K562 (cell line): ENCODE results near the gene NTPCR. TPM values are rescaled to one million over a fixed set of nuclear protein-coding genes. Genes with fewer than 3 reads are reported as not detected.

ENCODE experiments used
- ATAC-seq: fragments of 200-7000 bp; cut with Tn5 transposase; 3 replicates; pipeline ENCODE4 v1.9.1; 2020; ENCODE audit warnings: moderate library complexity
- BruUV-seq: library from RNA; stranded (reverse); fragments of 400-500 nt; replicated peaks from 2 replicates; lab custom pipeline; 2021; lab: Mats Ljungman, UMichigan
- CTCF ChIA-PET: fragments of 300-600 bp; formaldehyde crosslinking; extraction: SDS; loops from one replicate; lab custom pipeline; 2021; ENCODE audit warnings: low intra/inter-chr PET ratio; lab: Yijun Ruan, JAX
- POLR2A ChIA-PET: fragments of 300-600, 350-650 bp; sonication (Branson Sonifier 250); formaldehyde crosslinking; extraction: SDS; loops from one replicate; lab custom pipeline; 2021; ENCODE audit warnings: antibody characterized with exemption, inconsistent platforms; lab: Yijun Ruan, JAX
- DNase-seq, 4 experiments: peaks; one replicate each; pipeline versions ENCODE4 v3.0.0 to v3.0.0-alpha.2; 2011 to 2018; ENCODE audit warnings: low spot score in 3 of 4, mixed read lengths in 3 of 4; ENCODE audit errors: extremely low read depth in 1 of 4
- FAIRE-seq: peaks from 2 replicates; lab custom pipeline; 2011; peaks lifted over from hg19 to GRCh38; lab: Jason Lieb, UNC
- H2AFZ ChIP-seq: 2 replicates; pipeline ENCODE4 v1.6.0; 2011; ENCODE audit warnings: low read depth, low read length, control low read depth, inconsistent platforms
- H3K27ac ChIP-seq: fragments of 200-600 bp; 3 replicates; pipeline ENCODE4 v1.8.0; 2011; ENCODE audit warnings: low read depth, mild to moderate bottlenecking, control low read depth, inconsistent platforms, low read length, moderate library complexity, mixed read lengths; ENCODE audit errors: extremely low read depth
- H3K27me3 ChIP-seq, 2 experiments: fragments of 300-600 bp in 1 of 2; 2 replicates in 1 of 2; 3 replicates in 1 of 2; pipeline versions ENCODE4 v1.6.0 to v1.8.0; 2011; ENCODE audit warnings: inconsistent platforms in 2 of 2, low read length in 2 of 2, mild to moderate bottlenecking in 1 of 2, mixed read lengths in 1 of 2, moderate library complexity in 1 of 2; ENCODE audit not compliant: control insufficient read depth in 2 of 2, insufficient read depth in 2 of 2
- H3K36me3 ChIP-seq: fragments of 300-600 bp; 3 replicates; pipeline ENCODE4 v1.8.0; 2011; ENCODE audit warnings: mild to moderate bottlenecking, low read length, inconsistent platforms; ENCODE audit not compliant: control insufficient read depth, insufficient read depth
- H3K4me1 ChIP-seq, 2 experiments: fragments of 200-600 bp in 1 of 2; replicated peaks in 1 of 2; 2 replicates in 1 of 2; 3 replicates in 1 of 2; pipeline versions ENCODE4 v1.5.1 to v1.8.0; 2011; ENCODE audit warnings: inconsistent platforms in 2 of 2, low read length in 2 of 2, mild to moderate bottlenecking in 1 of 2, mixed read lengths in 1 of 2, moderate library complexity in 1 of 2; ENCODE audit not compliant: control insufficient read depth in 2 of 2, insufficient read depth in 2 of 2
- H3K4me2 ChIP-seq: 2 replicates; pipeline ENCODE4 v1.6.1; 2011; ENCODE audit warnings: low read length, control low read depth, inconsistent platforms, mixed read lengths; ENCODE audit not compliant: insufficient read depth
- H3K4me3 ChIP-seq: fragments of 200-600 bp; sonication (generic), shearing (Covaris generic); 2 replicates; pipeline ENCODE4 v1.5.1; 2016; ENCODE audit warnings: control low read depth, inconsistent platforms
- H3K79me2 ChIP-seq: fragments of 200-600 bp; 3 replicates; pipeline ENCODE4 v1.8.0; 2011; ENCODE audit warnings: low read length, inconsistent platforms; ENCODE audit not compliant: control insufficient read depth, insufficient read depth
- H3K9ac ChIP-seq, 2 experiments: 2 replicates each; pipeline versions ENCODE4 v1.6.0 to v1.6.1; 2011; ENCODE audit warnings: low read depth in 2 of 2, low read length in 2 of 2, control low read depth in 1 of 2, inconsistent platforms in 1 of 2, mild to moderate bottlenecking in 1 of 2, mixed read lengths in 1 of 2; ENCODE audit not compliant: insufficient read depth in 1 of 2
- H3K9me1 ChIP-seq: one replicate; pipeline ENCODE4 v1.6.0; 2011; ENCODE audit warnings: inconsistent platforms, mild to moderate bottlenecking, low read length, moderate library complexity; ENCODE audit not compliant: control insufficient read depth, insufficient read depth
- H3K9me3 ChIP-seq: replicated peaks from 2 replicates; pipeline ENCODE4 v1.5.1; 2011; ENCODE audit warnings: low read depth, low read length, inconsistent platforms; ENCODE audit not compliant: control insufficient read depth, insufficient read depth
- H4K20me1 ChIP-seq: replicated peaks from 2 replicates; pipeline ENCODE4 v1.6.1; 2011; ENCODE audit warnings: low read length, inconsistent platforms, mixed read lengths; ENCODE audit not compliant: control insufficient read depth, insufficient read depth
- CREBBP ChIP-seq: IDR thresholded peaks from one replicate; pipeline ENCODE4 v1.6.1; 2012; ENCODE audit warnings: low read depth, mild to moderate bottlenecking, control low read depth, inconsistent platforms, low read length
- DIDO1 ChIP-seq: fragments of 450-650 bp; IDR thresholded peaks from 2 replicates; pipeline ENCODE4 v1.6.1; 2016; ENCODE audit warnings: low read depth, missing biosample characterization, missing genetic modification characterization
- DNMT1 ChIP-seq: fragments of 450-650 bp; IDR thresholded peaks from 2 replicates; pipeline ENCODE4 v1.6.1; 2016; ENCODE audit warnings: antibody characterized with exemption, mild to moderate bottlenecking
- EZH2 ChIP-seq: IDR thresholded peaks from 2 replicates; pipeline ENCODE4 v1.6.1; 2012; ENCODE audit warnings: low read depth, mild to moderate bottlenecking, inconsistent platforms, low read length, borderline replicate concordance
- GTF2E2 ChIP-seq: fragments of 200-800 bp; sonication (Bioruptor generic); IDR thresholded peaks from 2 replicates; pipeline ENCODE4 v1.6.1; 2016; ENCODE audit warnings: missing genetic modification characterization, missing compliant biosample characterization
- HSF4 ChIP-seq: fragments of 250-450 bp; sonication (Bioruptor Pico); IDR thresholded peaks from 2 replicates; pipeline ENCODE4 v2.1.2; 2022; ENCODE audit warnings: mild to moderate bottlenecking, moderate library complexity, borderline replicate concordance
- IRF9 ChIP-seq: fragments of 450-650 bp; IDR thresholded peaks from 2 replicates; pipeline ENCODE4 v1.6.1; 2016; ENCODE audit warnings: missing biosample characterization, missing genetic modification characterization
- MTA3 ChIP-seq: fragments of 450-650 bp; formaldehyde crosslinking; IDR thresholded peaks from 2 replicates; pipeline ENCODE4 v1.6.1; 2017; ENCODE audit warnings: mild to moderate bottlenecking, borderline replicate concordance
- MXI1 ChIP-seq: IDR thresholded peaks from 2 replicates; pipeline ENCODE4 v1.6.1; 2011; ENCODE audit warnings: low read depth, mild to moderate bottlenecking, improper control_type of control experiment, low read length
- TAL1 ChIP-seq: fragments of 450-650 bp; IDR thresholded peaks from 2 replicates; pipeline ENCODE4 v1.6.1; 2016; ENCODE audit warnings: mild to moderate bottlenecking
- TCF7L2 ChIP-seq: fragments of 150-350 bp; IDR thresholded peaks from 2 replicates; pipeline ENCODE4 v1.6.1; 2016; ENCODE audit warnings: low read depth, mild to moderate bottlenecking, low read length, moderate library complexity
- U2AF2 ChIP-seq: fragments of 200-400 bp; formaldehyde crosslinking; optimal IDR thresholded peaks from 2 replicates; pipeline ENCODE3; 2017; ENCODE audit warnings: low read depth, mild to moderate bottlenecking, low read length
- ZNF280A ChIP-seq: fragments of 450-650 bp; IDR thresholded peaks from 2 replicates; pipeline ENCODE4 v1.6.1; 2018; ENCODE audit warnings: mild to moderate bottlenecking, low read depth; ENCODE audit not compliant: partially characterized antibody
- WGBS: fragments of 100-300 bp; shearing (Covaris generic); methylation state at CpG from one replicate; pipeline ENCODE4 v1.1.6; 2016; ENCODE audit warnings: low coverage, mixed read lengths; ENCODE audit not compliant: insufficient coverage; ENCODE audit errors: missing lambda C conversion rate; 5-methylcytosine and 5-hydroxymethylcytosine counted together
- in situ Hi-C: fragments of 300-500 bp; cut with MboI; formaldehyde crosslinking; loops from 4 replicates; pipeline ENCODE4 v1.15.0; 2018; ENCODE audit warnings: inconsistent platforms, mixed read lengths
- intact Hi-C: fragments of 100-400 bp; cut with micrococcal nuclease; formaldehyde crosslinking; loops from 2 replicates; pipeline ENCODE4 v1.14.2; 2022
- polyA plus RNA-seq, 8 experiments: library from polyadenylated mRNA; depleted of rRNA in 4 of 8; stranded (reverse) in 5 of 8; unstranded in 3 of 8; fragments of >200 nt; fragmentation: Nextera tagmentation in 2 of 8; fragmentation: Illumina TruSeq in 1 of 8; extraction: Ambion mirVana in 2 of 8; extraction: Trizol in 1 of 8; gene quantifications; 2 replicates each; pipeline versions ENCODE4 v1.2.1 to v1.2.3, GENCODE V29; 2011 to 2014; ENCODE audit warnings: inconsistent platforms in 1 of 8, missing spikeins in 1 of 8
- total RNA-seq, 7 experiments: library from RNA; depleted of rRNA in 6 of 7; stranded (reverse); fragments of >200 nt in 6 of 7; fragmentation: Illumina TruSeq in 2 of 7; extraction: Trizol in 2 of 7; gene quantifications; 2 replicates each; pipeline versions ENCODE4 v1.2.1 to v1.2.3, GENCODE V29; 2011 to 2021; ENCODE audit warnings: low replicate concordance in 1 of 7
- TF ChIP-seq, protein P1 (sequence below): fragments of 250-450 bp; sonication (Bioruptor Pico); IDR thresholded peaks from 2 replicates; pipeline ENCODE4 v1.8.0; 2022; ENCODE audit warnings: moderate library complexity, mild to moderate bottlenecking, inconsistent platforms

NTPCR gene
- total and polyA plus RNA-seq, 9 of the 15 experiments (the other 6 are each of a cell fraction or from before 2014, with no cell fraction given) = 19.3 to 105 (median 48.8) TPM

GRCh38 chr1:232978091-232978634 lies 27.8 kb downstream of the NTPCR start (continued):
- TF ChIP-seq, protein P1, sequence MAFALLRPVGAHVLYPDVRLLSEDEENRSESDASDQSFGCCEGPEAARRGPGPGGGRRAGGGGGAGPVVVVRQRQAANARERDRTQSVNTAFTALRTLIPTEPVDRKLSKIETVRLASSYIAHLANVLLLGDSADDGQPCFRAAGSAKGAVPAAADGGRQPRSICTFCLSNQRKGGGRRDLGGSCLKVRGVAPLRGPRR (CRISPR knock-in tag) = no peak
- no peak for TF ChIP-seq TAL1

- no TSS peak for BruUV-seq
- FAIRE-seq = no peak
- ChIA-PET CTCF (no interaction called here), POLR2A (interaction anchor here (1.1 kb wide), 1 partner anchor 47 kb away, joined by 3 read pairs; no protein-coding TSS in a partner anchor)
- no peak for ATAC-seq
- H3K9me3 ChIP-seq = no peaks in the 10 kb centered on the region
- 52% methylated on average over 4 of the region's 4 CpGs for WGBS
- peaks cover 19% of the 10 kb centered on the region; the same call in 2 of the 3 replicates for H3K36me3 ChIP-seq
- no peak overlapping the region for H3K9ac ChIP-seq
- DNase-seq = no peak
- peaks cover 2 to 9% of the 10 kb centered on the region in 2 experiments; a peak in 1 of 5 replicates for H3K27me3 ChIP-seq
- no peak overlapping the region for H3K4me3 ChIP-seq
- intact Hi-C loops = no loop called here
- H3K27ac ChIP-seq = no peak overlapping the region
- no peak overlapping the region for H2AFZ ChIP-seq
- H3K4me2 ChIP-seq = no peak overlapping the region
- H3K4me1 ChIP-seq = no peaks in the 10 kb centered on the region
- H3K79me2 ChIP-seq = no peaks in the 10 kb centered on the region
- in situ Hi-C loops = no loop called here
- TF ChIP-seq CREBBP (no peak), U2AF2 (no peak), DIDO1 (tag) (no peak), EZH2 (no peak), DNMT1 (no peak), MXI1 (no peak), IRF9 (no peak), GTF2E2 (no peak), TCF7L2 (no peak), HSF4 (CRISPR knock-in tag) (no peak), MTA3 (no peak), ZNF280A (no peak)
- no peaks in the 10 kb centered on the region for H3K9me1 ChIP-seq
- H4K20me1 ChIP-seq = no peaks in the 10 kb centered on the region
Measured at GRCh38 chr1:232978815-232979214, 28.4 kb downstream of the NTPCR start.
